TTC549 (cell line): ENCODE data around the gene BMAL1.
A peak's percentile ranks its signal among the peaks of the same experiment; 100 is the strongest.
"Not testable (repeated sequence)": the region's sequence is repeated elsewhere in the genome, so short reads cannot be mapped to it uniquely, and the experiment has no call there.

ENCODE experiments used
- FAIRE-seq: peaks from 2 replicates; lab custom pipeline; 2012; peaks lifted over from hg19 to GRCh38; lab: Jason Lieb, UNC

The BMAL1 gene

DNA sequence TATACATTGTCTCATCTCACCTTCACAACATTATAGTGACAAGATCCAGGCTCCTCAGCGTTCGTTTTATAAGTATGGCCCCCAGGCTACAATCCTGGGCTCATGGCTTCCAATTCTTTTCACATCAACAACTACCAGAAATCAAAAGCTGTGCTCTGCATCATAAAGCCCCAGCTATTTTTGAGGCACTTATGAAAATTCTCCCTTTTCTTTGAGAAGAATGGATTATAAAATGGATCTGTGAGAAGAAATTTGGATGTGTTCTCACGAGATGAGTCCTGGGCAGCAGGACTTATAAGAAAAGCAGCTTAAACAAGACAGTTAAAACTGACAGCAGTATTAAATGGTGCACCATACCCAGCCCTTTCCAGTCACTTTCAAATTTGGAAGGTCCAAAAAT, 105.2 kb downstream of the BMAL1 start:
- no peak for FAIRE-seq

DNA sequence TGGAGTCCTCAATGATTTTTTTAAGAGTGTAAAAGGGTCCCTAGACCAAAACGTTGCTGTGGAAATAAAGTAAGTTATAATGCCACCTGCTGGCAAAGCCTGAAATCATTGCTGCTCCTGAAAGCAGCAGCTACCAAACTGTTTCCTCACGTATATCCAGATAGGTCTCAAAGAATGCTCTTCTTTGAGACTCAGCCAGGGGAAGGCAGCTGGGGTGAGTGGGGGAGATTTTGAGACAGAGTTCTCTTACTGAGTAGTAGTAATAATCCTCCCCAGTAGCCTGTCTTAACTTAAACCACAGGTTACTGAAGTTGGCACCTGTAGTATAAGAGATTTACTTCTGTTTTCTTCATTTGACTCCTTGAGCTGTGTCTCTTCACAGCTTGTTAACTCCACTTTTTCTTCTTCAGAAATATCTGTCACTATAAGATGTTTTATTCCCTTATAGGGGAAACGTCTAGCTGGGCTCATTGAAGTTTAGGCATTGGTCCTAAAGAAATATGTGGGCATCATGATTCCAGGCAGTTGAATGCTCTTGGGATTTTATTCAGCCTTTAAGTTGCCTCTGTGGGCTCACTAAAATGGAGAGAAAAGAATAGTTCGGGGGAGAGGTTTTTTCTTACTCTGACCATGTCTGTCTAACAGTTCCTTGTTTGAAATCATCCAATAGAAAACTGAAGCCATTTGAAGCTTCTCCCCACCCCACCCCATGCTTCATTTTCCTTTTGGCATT, 107.5 kb downstream of the BMAL1 start:
- FAIRE-seq, result peak; percentile 80

DNA sequence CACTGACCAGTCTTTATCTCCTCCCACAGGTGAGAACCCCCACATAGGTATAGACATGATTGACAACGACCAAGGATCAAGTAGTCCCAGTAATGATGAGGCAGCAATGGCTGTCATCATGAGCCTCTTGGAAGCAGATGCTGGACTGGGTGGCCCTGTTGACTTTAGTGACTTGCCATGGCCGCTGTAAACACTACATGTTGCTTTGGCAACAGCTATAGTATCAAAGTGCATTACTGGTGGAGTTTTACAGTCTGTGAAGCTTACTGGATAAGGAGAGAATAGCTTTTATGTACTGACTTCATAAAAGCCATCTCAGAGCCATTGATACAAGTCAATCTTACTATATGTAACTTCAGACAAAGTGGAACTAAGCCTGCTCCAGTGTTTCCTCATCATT, 109.0 kb downstream of the BMAL1 start:
- no peak for FAIRE-seq

DNA sequence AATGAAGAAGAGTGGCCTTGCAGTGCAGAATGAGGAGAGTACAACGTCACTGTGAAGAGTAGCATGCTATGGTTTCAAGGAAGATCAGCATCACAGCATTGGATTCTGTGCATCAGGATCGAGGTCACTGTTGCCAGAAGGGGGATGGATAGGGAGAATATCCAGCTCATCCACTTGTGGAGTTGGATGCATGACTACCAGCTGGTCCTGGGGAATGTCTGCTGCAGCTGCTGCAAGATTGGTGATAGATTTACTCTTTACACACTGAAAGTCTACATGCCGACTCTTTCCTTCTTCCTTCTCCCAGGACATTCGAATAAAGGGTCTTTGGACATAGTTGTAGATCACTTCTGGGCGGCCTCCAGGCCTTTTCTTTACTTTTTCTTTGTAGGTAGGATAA, 111.2 kb downstream of the BMAL1 start:
- no peak for FAIRE-seq

DNA sequence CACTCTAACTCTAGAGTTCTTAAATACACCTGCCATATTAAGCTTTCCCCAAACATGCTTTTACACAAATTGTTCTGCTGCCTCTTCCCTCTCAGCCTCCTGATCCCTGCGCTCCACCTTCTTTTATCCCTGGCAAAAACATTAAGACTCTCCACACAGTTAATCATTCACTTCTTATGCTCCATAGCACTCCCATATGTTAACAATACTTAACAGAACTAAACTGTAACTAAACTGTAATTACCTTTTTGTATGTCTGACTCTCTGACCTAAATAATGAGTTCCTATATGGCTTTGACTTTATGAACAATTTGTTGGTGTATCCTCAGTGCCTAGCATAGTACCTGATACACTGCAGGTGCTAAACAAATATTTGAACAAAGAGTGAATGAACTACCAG, 113.6 kb downstream of the BMAL1 start:
- no peak for FAIRE-seq

DNA sequence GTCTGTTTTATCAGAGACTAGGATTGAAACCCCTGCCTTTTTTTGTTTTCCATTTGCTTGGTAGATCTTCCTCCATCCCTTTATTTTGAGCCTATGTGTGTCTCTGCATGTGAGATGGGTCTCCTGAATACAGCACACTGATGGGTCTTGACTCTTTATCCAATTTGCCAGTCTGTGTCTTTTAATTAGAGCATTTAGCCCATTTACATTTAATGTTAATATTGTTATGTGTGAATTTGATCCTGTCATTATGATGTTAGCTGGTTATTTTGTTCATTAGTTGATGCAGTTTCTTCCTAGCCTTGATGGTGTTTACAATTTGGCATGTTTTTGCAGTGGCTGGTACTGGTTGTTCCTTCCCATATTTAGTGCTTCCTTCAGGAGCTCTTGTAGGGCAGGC, 120.7 kb downstream of the BMAL1 start:
- not testable (repeated sequence) for FAIRE-seq

DNA sequence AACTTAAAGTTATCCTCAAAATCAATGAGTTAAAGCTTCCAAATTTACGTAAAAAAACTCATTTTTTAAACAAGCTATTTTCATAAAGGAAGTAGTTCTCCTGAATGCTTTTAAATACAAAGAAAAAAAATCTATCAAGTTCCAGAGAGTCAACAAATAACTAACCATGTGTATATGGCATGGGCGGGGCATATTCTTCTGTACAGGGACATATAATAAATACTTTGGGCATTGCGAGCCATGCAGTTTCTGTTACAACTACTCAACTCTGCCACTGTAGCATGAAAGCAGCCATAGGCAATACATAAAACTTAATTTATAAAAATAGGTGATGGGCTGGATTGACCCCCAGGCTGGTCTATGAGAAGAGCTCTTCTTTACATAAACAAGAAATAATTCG, 127.6 kb downstream of the BMAL1 start:
- no peak for FAIRE-seq

DNA sequence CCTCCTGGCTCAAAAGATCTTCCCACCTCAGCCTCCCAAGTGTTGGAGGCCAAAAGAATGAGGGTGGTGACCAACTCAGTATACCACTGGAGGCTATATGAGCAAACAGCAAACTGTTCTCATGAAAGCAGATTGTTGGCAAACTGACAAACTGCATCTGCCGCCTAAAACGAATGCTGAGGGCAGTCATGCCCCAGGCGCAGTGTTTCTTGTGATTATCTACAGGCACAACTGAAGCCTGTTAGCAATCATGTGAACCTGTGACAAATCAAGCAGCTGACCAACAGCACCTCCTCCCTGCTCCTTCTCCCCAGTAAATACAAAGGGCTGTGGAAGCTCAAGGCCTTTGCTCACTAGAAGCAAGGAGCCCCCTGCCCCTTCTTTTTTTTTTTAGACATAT, 137.6 kb downstream of the BMAL1 start:
- FAIRE-seq, result no peak

DNA sequence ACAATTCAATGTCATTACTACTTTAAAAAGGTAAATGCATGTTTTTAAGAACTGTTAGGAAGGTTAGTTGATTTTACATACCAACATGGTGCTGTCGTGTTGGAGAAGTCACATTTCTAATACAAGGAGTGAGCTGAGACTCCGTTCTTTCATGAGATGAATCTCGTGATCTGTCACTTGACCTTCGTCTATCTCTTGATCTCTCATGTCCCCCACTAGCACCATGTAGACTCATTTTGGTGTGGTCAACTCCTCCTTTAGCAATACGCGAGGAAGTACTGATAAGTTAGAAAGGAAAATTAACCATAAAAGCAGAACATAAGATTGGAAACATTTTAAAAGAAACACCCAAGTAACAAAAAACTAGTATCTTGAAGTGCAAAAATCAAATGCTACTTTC, 144.0 kb downstream of the BMAL1 start:
- no peak for FAIRE-seq

DNA sequence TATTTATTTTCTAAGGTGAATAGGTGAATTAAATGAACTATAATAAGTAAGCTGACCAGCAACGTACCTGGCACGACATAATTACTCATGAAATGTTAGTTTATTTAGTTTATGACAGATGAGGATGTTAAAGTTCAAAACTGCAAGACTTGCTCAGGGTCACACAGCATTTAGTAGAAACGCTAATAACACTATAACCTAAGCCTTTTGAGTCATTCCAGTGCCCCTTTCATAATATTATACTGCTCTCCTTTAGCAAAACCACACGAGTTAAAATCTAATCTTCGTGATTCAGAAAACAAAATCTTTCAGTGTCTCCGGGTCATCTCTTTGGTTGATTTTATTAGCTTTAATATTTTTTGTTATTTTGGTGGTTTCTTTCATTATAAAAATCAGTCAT, 145.8 kb downstream of the BMAL1 start:
- FAIRE-seq, result no peak

DNA sequence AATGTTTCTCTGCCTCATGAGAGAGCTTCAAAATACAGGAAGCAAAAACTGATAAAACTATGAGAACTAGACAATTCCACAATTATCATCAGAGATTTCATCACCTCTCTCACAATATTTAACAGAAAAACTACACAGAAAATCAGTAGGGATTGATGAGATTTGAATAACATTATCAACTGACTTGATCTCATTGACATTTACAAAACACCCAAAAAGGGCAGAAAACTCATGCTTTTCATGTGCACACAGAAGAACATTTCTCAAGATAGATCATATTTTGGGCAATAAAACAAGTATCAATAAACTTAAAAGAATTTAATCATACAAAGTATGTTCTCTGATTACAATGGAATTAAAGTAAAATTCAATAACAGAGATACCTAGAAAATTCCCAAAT, 149.8 kb downstream of the BMAL1 start:
- no peak for FAIRE-seq

DNA sequence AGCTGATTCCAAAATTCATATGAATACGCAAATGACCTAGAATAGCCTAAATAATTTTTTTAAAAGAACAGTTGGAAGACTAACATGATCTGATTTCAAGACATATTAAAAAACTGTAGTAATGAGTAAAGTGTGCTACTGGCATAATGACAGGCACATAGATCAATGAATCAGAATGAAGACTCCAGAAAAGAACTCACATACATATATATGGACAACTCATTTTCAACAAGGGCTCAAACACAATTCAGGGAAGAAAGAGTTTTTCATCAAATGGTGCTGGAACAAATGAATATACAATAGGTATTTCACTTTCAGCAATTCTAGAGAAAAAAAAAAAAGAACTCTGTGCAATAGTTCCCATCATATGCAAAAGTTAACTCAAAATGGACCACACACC, 151.7 kb downstream of the BMAL1 start:
- FAIRE-seq, result no peak

DNA sequence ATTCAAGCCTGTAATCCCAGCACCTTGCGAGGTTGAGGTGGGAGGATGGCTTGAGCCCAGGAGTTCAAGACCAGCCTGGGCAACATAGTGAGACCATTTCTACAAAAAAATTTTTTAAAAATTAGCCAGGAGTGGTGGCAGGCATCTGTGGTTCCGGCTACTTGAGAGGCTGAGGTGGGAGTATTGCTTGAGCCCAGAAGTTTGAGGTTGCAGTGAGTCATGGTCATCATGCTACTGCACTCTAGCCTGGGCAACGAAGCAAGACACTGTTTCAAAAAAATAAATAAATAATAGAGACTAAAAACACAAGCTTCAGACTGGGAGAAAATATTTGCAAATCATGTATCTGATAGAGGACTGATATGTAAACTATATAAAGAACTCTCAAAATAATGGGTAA, 152.2 kb downstream of the BMAL1 start:
- FAIRE-seq, result no peak

DNA sequence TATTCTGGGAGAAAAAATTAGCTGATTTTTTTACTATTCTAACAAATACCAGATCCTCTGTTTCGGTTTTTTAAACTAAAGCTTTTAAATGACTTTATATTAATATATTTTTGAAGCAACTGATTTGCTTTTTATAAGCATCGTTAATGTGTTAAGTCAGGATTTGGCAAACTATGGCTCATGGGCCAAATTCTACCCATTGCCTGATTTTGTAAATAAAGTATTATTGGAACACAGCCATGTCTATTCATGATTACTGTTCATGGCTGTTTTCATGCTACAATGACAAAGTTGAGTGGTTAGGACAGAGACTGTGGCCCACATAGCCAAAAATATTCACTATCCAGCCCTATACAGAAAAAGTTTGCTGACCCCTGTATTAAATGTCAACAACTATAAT, 155.8 kb downstream of the BMAL1 start:
- no peak for FAIRE-seq

DNA sequence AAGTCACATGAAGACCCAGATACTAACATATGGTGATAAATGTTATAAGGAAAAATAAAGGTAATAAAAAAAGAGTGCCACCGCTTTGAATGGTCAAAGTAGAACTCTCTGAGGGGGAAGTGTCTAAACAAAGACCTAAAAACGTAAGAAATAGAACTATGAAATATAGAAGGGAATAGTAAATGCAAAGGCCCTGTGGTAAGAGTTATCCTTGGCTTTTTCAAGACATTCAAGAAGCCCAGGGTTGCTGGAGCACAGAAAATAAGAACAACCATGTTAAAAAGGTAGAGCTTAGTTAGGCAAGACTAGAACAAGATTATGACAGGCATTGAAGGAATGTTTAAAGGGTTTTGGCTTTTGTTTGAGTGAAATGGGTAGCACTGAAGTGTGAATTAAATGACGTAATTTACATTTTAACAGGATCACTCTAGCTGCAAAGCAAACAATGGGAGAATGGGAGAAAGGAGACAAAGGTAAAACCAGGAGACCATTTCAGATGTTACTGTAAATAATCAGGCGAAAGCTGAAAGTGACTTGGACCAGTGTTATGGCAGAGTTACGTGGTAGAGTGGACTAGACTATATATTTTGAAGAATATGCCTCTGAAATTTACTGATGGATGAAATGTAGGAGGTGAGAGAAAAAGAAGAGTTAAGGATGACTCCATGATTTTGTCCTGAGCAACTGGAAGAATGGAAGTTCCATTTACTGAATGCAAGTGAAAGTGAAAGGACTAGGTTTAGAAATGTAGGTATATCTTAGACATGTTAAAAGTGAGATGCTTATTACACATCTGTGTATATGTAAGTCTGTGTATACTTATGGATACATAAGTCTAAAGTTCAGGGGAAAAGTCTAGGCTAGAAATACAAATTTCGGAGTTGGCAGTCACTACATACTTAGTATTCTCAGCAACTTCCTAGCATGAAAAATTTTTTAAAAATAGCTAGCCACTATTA, 156.9 kb downstream of the BMAL1 start:
- no peak for FAIRE-seq

DNA sequence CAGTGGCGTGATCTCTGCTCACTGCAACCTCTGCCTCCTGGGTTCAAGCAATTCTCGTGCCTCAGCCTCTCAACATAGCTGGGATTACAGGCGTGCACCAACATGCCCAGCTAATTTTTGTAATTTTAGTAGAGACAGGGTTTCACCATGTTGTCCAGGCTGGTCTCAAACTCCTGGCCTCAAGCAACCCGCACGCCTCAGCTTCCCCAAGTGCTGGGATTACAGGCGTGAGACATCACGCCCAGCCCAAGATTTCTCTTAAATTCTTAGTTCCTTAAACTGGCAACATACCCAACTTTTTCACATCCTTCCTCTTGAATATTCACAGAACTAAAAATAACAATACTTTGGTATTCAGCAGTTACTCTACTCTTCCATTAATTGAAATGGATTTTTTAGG, 159.2 kb downstream of the BMAL1 start:
- not testable (repeated sequence) for FAIRE-seq
